SU-DHL-6 (cell line): ENCODE measurements around the gene DEPDC5.

Experiments used
- EZH2phosphoT487 ChIP-seq: fragments of 200-600 bp; sonication (generic), shearing (Covaris generic); conservative IDR thresholded peaks from 2 replicates; pipeline ENCODE4 v1.6.1; 2018; ENCODE audit warnings: mild to moderate bottlenecking, antibody characterized with exemption, low read length, moderate library complexity, mixed read lengths
- TF ChIP-seq, protein P1 (sequence below): fragments of 200-600 bp; sonication (generic); IDR thresholded peaks from one replicate; pipeline ENCODE4 v1.5.1; 2017; ENCODE audit warnings: antibody characterized with exemption, mild to moderate bottlenecking, low read length, moderate library complexity; ENCODE audit not compliant: insufficient read depth, poor library complexity, severe bottlenecking

DNA sequence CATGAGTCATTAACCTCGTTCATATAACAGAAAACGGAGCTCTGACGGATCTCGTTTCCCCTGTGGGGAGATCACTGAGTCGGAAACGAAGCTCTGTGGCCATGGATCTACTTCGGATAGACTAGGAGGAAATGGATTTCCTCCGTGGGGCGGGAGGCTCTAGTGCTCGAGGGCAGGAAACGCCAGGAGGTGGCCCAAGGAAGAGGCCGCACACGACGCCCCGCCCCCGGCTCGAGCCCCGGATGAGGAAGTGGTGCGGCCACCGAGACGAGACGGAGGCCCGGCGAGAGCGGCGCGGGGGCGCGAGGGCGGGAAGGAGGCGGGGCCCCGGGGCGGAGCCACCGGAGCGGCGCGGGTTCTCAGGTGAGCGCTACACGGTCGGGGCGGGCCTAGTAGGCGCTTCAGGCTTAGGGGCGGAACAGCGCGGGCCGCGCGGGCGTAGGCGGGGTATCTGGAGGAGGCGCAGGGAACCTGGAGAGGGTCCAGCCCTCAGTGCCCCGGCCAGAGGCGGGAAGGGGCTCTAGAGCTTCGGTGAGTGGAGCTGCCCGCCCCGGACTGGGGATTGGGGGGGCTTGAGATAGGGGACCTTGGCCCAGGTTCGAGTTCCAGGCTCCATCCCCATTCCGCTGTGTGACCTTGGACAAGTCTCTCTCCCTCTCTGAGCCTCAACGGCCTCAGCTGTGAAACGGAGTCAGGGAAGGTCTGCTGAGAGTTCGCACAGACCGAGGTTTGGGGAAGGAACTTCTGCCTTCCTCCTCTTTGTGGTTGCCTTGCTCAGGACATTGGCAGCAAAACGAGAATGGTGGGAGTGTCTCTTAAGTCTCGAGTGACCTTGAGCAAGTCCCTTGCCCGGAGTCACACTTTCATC, at the start of gene DEPDC5:
- no peak for TF ChIP-seq EZH2phosphoT487
- TF ChIP-seq, protein P1, sequence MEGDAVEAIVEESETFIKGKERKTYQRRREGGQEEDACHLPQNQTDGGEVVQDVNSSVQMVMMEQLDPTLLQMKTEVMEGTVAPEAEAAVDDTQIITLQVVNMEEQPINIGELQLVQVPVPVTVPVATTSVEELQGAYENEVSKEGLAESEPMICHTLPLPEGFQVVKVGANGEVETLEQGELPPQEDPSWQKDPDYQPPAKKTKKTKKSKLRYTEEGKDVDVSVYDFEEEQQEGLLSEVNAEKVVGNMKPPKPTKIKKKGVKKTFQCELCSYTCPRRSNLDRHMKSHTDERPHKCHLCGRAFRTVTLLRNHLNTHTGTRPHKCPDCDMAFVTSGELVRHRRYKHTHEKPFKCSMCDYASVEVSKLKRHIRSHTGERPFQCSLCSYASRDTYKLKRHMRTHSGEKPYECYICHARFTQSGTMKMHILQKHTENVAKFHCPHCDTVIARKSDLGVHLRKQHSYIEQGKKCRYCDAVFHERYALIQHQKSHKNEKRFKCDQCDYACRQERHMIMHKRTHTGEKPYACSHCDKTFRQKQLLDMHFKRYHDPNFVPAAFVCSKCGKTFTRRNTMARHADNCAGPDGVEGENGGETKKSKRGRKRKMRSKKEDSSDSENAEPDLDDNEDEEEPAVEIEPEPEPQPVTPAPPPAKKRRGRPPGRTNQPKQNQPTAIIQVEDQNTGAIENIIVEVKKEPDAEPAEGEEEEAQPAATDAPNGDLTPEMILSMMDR = no peak
